Activated effector memory CD4-positive, alpha-beta T cell treated with anti-CD3 and anti-CD28 coated beads, Interleukin-2, amount 50 U/mL, for 16 hours (primary cell): Measurements from ENCODE around the gene COL6A1.

Experiments used
- DNase-seq: peaks from one replicate; pipeline ENCODE4 v3.0.0-alpha.2; 2020

Gene COL6A1

DNA sequence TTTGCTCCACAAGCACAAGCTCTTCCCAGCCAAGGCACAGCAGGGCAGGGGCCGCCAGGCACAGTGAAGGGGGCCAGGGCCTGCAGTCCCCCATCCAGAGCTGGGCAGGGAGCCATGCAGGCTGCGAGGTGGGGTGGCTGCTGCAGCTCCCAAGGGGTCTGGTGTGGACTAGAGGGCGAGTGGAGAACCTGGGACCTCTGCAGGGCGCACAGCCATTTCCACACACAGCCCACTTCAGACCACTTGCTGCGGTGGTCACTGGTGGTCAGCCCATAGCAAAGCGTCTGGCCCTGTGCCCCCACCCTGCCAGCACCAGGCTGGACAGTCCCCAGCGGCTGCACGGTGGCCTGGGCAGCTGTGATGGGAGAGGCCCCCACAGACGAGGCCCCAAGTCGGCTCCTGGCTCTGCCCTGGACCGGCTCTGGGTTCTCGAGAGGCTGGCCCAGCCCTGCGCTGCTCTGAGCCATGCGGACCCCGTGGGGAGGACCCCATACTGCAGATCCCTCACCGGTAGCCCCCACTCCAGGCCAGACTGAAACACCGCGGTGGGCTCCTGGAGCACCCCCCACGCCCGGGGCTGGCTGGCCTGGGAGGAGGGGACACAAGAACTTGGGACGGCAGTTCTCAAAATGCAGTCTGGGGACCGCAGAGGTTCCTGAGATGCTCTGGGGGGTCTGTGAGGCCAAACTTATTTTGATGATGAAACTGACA is 69.3 kb downstream of the COL6A1 start:
- DNase-seq, result no peak

DNA sequence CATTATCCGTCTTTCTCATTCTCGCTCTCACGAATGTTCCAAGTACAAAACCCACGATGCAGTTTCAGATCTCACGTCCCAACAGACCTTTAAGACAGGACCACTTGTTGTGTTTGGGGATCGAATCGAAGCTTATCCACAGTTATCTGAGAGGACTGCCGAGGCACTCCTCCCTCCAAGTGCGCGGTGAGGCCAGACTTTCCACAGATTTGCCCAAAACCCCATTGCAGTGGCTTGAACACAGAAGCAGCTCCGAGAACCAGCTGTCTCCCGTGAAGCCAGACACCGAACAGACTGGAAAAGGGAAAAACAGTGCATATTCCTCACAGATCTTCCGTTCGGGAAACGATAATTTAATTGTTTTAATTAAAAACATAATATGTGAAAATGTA is 69.8 kb downstream of the COL6A1 start:
- no peak for DNase-seq

DNA sequence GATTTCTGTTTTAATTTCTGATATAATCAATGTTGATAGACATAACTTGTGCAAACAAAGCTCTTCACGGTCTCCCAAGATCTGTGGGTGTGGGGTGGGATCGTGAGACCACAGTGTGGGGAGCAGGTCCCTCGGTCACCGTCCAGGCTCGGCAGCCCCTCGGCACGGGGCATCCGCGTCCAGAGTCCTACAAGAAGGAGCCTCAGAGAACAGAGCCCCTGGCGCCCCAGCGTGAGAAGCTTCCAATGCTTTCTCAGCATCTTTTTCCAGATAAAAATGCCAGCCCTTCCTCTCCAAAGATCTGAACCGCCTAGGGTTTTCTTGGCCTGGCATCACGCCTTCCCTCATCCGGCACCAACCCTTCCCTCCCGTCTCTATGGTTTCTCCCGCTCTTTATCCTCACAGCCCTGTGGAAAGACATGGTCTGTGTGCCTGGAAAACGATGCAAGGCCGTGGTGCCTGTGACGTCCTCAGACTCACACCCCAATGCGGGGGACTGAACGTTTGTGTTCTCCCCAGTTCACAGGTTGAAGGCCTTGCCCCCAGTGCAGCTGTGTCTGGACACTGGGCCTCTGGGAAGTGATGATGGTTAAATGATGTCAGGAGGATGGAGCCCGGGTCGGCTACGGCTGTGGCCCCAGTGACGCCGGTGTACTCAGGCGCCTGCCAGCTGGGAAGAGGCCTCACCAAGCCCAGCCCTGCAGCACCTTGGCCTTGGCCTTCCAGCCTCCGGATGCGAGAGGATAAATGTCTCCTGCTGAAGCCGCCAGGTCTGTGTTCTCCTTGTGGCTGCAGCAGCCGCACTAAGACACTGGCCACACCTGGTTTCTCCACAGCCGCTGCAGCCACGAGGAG is 70.5 kb downstream of the COL6A1 start:
- DNase-seq, result no peak

DNA sequence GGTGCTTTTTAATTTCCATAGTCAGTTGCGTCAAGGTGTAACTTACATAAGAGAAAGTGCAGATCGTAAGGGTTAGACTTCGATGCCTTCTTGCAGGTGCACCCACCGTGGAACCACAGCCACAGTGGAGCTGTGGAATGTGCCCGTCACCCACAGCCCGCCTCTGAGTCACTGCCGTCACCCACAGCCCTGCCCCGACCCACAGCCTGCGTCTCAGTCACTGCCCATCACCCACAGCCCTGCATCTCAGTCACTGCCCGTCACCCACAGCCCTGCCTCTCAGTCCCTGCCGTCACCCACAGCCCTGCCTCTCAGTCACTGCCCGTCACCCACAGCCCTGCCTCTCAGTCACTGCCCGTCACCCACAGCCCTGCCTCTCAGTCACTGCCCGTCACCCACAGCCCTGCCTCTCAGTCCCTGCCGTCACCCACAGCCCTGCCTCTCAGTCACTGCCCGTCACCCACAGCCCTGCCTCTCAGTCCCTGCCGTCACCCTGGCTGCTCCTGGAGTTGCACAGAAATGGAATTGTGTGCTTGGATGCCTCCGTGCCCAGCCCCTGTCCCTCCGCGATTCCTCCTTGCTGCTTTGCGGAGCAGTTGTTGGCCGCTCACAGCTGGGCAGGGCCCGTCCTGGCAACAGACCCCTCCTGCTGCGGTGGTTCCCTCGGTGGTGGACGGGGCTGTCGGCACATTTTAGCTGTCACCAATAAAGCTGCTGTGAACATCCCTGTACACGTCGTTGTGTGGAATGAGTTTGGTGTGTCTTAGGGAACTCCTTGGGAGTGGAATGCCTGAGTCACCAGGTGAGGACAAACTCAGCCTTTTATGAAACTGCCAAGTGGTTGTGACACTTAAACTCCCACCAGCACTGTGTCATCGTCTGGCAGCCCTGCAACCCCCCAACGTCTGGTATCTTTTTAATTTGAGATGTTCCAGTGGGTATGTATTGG is 71.4 kb downstream of the COL6A1 start:
- peak; percentile 71 for DNase-seq

DNA sequence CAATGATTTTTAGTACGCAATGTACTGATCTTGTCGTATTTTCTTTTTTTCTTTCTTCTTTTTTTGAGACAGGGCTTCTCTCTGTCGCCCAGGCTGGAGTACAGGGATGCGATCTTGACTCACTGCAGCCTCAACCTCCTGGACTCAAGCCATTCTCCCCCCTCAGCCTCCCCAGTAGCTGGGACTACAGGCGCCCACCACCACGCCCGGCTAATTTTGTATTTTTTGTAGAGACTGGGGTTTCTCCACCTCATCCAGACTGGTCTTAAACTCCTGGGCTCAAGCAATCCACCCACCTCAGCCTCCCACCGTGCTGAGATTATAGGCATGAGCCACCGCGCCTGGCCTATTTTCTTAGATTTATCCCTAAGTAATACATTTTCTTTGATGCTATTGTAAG is 72.5 kb downstream of the COL6A1 start:
- no peak for DNase-seq

DNA sequence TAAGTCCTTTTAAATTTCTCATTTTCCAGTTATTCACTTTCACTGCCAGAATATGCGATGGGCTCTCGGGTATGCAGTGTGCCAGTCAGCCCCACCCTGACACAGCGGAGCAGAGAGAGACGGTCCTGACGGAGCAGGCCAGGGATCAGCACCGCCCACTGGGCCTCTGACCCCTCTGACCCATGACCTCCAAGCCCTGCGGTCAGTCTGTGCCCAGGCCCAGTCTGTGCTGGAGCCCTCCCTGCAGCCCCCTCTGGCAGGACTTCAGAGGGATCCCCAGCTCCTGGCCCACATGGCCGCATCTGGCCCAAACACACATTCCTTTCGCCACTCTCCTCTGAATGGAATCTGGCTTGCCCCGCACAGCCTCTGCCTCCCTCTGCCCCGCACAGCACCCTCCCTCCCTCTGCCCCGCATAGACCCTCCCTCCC is 72.9 kb downstream of the COL6A1 start:
- DNase-seq, result no peak
